AG08396 (cell line): ENCODE results near the gene NUP98.
A peak's percentile ranks its signal among the peaks of the same experiment; 100 is the strongest.

Experiments used
- DNase-seq: peaks from one replicate; pipeline ENCODE4 v3.0.0; 2012; ENCODE audit warnings: low spot score, mixed read lengths

The NUP98 gene

GRCh38 chr11:3797329-3798090, at the start of gene NUP98:
Gene NUP98 (minus strand): TSS chr11:3797554. CDS start chr11:3782117, 15,437 bp downstream.
- DNase-seq: peak; percentile 98

GRCh38 chr11:3845670-3846069, 48.3 kb upstream of the NUP98 start:
- no peak for DNase-seq

- DNase-seq: no peak
These were observed 47.9 kb upstream of the NUP98 start for GRCh38 chr11:3845246-3845645.

GRCh38 chr11:3843326-3843725, 46.0 kb upstream of the NUP98 start:
- DNase-seq: no peak

DNA sequence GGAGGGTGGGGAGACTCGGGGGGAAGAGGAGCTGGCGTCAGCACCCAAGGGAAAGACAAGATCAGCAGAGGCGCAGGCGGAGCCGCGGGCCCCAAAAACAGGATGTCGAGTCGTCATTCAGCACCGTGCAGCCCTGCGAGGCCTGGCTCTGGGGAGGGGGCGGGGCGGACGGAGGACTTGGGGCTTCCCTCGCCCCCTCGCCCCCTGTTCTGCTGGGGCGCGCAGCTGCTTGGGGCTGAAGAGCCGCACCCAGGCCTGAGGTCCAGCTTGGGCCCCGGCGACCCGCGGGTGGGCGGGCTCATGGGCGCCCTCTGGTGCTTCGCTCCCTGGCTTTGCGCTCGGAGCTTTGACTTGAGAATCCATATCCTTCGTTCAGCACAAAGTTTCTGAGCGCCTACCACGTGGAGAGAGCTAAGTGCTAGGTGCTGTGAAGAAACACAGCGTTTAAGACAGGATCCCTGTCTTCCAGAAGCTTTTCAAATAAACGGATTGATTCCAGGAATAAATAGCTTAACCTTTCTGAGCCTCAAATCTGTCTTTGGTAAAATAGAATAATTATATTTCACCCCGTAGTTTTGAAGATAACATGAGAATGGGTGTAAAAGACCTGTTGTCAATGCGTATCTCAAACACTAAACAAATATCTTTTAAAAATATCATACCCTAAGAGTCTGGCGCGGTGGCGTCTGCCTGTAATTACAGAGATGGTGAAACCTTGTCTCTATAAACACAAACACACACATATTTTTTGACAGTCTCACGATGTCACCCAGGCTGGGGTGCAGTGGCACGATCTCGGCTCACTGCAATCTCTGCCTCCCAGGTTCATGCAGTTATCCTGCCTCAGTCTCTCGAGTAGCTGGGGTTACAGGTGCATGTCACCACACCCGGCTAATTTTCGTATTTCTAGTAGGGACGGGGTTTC, 44.3 kb upstream of the NUP98 start:
- peak; percentile 89 for DNase-seq

DNA sequence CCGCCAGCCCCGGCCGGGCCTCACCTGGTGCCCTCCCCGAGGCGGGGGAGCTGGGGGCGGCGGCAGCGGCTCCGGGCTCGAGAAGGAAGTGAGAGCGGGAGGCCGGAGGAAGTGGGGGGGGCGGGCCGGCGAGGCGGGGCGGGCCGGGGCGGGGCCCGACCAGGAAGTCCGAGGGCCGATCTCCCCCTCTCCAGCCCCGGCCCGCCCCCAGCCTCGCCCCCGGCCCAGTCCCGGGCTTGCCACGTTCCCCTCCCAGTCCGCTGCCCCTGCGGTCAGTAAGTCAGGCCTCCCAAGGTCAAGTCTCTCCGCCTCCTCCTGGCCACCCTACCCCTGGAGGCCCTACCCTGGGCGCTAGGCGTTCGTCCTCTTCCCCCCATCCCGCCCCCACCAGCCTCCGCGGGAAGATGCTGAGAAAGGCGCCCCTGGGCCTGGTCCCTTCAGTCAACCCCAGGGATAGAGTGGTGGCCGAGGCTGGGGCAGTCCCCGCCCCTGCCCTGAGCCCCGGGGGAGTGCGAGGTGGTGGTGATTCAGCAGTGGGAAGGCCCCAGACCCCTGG, 43.6 kb upstream of the NUP98 start, which contains the start of gene RHOG:
RHOG (minus strand) TSS at position 90 of the 556 bp plus-strand sequence. CDS start 12,821 bp downstream, outside the sequence.
- DNase-seq: peak; percentile 94

DNA sequence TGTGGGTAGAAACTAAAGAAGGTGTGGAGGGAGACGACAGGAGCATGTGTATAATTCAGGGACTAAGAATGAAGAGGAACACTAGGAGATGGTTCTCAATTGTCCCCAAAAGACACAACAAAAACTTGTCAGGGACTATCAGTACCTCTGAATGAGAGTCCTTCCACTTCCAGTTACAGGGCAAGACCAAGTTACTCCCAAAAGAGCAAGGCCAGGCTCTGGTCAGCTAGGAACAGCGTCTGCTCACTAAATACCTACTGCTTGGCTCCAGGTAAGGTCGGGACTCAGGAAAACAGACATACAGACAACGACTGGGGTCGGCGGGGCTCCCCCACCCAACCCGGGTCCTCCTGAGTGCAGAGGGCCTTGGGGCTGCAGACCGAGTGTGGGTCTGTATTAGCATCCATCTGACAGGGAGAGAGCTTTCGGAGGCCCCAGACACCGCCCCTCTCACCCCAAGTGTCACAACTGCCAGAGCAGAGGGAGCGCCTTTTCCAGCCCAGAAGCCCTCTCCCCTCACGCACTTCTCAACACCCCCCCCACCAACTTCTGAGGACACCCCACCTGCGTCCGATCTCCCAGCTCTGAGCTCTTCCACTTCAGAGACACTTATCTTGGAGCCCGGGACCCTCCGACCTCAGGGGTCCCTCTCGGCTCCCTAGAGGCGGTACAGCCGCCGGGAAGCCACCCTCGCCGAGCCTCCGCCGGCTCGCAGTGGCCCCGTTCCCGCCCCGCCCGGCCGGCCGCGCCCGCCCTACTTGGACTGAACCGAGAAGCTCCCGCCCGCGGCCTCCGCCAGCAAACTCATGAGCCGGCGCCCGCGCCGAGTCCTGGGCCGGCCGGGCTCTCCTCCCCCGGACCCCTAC, 42.9 kb upstream of the NUP98 start:
- peak; percentile 24 for DNase-seq

DNA sequence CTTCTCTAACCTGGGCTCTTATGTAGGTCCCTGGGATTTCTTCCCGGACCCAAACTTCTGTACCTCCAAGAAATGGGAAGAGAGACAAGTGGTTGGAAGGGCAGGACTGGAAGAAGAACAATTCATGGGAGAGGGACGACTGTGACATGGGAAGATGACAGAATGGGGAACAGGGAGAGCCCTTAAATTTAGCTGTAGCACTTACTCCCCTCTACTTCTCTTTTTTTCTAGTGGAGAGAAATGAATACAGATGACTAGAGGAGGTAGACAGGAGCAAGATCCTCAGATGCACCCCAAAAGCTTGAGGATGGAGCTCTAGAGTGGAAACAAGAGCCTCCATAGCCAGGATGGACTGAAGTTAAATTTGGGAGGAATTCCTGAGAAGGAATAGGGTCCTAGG, 41.1 kb upstream of the NUP98 start:
- DNase-seq: no peak

GRCh38 chr11:3837793-3838192, 40.4 kb upstream of the NUP98 start:
- DNase-seq: no peak

DNA sequence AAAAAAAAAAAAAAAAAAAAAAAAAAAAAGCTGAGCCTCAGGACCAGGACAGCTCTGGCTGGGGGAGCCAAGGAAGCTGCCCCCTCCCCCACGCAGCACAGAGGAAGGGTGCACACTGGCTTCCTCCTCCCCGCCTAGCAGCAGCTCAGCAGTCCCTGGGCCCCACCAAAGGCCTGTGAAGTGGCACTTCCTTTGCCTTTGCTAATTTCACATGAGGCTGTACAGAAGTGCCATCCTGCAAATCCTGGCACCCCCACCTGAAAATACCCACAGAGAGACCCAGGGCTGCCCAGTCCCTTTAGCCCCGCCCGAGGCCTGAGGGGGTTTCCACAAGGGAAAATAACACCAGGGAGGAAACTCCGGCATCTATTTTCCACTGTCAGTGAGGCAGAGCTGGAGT, 39.5 kb upstream of the NUP98 start:
- no peak for DNase-seq

- DNase-seq: no peak
These were observed 38.4 kb upstream of the NUP98 start for GRCh38 chr11:3835751-3836150.

DNA sequence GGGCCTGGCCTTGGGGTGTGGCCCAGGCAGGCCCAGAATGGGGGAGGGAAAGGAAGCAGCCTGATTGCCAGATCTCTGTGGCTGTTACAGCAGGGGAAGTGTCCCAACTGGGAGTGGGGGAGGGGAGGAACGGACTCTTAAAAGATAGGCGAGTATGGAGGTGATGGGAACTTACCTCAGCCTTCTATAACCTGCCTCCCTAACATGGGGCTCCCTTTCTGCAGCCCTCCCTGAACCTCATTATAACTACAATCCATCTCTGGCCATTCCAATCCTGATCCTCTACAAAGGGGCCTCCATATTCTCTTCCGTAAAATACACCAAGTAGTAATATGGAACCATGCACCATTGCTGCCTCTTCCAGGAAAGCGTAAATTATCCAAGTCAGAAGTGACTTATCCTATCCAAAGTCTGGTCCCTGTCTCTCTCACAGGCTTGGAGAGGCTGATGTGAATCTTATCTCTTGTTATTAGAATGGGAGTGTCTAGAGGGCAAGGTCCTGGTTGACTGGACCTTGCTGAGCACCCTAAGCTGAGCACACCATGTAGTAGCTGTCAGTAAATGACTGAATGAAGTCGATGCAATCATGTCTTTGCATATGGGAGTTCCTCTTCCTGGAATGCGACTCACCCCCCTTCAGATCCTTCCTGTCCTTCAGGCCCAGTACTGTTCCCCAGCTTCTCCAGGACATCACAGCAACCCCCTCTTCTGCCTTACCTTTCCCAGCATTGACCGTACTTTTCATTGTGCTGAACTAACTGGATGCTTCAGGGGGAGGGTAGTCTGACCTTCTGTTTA, 37.5 kb upstream of the NUP98 start:
- DNase-seq: no peak

DNA sequence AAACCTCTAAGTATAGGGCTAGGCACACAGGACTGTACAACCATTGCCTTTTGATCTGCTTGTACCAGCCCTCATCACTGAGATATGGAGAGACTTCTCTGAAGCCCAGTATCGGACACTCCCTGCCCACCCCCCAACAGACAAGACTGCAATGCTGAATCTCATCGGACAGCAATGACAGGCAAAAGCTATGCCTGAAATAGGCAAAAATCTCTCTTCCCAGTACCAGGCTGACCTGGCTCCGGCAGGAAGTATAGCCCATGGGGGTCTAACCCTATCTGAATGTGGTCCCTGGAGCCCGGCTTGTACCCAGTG, 37.0 kb upstream of the NUP98 start:
- DNase-seq: no peak

DNA sequence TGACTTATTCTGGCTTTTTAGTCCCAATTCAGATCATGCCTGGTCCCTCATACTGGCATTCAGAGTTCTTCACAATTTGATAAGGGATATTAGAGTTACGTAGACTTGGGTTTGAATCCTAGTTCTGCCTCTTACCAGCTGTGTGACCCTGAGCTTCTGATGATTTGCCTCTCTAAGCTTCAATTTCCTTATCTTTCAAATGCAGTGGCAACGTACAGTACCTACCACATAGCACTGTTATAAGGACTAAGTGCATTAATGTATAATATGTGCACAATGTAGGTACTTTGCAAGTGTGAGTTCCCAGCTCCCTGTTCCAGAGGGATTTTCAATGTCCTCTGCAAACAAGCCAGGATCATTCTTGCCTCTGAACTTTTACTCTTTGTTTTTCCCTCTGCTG, 36.1 kb upstream of the NUP98 start:
- no peak for DNase-seq

DNA sequence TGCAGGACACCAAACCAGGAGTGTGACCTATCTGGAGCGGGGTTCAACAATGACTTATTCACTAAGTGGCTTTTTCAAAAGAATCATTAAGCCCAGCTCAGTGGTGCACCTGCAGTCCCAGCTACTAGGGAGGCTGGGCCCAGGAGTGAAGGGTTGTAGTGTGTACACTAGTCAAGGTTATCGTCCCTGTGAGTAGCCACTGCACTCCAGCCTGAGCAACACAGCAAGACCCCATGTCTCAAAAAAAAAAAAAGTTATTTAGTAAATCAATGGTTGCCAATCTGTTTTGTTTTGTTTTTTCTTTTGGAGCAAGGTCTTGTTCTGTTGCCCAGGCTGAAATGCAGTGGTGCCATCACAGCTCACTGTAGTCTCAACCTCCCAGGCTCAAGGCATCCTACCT, 35.5 kb upstream of the NUP98 start:
- DNase-seq: no peak

DNA sequence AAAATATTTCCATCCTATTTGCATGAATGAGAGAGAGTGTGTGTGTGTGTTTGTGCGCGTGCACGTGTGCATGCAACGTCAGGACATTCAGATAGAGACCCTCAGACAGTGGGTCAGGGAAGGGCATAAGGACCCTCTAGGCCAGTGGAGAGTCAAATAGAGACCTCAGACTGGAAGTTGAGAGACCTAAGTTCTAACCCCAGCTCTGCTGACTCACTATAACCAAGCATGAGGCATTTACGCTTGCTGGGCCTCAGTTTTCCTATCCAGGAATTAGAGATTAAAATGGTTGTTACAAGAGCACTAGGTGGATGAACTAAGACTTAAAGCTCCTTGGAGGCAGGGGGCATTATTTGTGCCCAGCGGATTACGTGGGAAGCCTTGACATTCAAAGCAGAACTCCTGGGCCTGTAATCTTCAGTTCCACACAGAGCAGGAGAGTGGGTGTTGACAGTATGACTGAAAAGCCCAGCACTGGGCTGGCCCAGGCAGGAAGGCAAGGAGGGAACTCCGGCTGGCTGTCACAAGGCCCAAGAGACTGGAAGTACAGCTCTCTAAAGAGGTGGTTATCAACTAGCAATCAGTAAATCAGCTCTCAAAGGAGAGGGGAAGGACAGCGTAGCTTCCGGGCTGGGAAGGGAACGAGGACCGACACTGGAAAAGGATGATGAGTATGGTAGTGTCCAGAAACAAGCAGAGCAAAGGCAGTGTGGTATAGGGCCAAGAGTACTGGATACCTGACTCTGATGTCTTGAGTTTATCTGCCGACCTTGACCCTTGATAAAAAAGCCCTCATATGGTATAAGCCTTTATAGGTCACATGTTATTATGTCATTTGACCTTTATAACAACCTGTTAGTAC, 34.3 kb upstream of the NUP98 start:
- DNase-seq: no peak

DNA sequence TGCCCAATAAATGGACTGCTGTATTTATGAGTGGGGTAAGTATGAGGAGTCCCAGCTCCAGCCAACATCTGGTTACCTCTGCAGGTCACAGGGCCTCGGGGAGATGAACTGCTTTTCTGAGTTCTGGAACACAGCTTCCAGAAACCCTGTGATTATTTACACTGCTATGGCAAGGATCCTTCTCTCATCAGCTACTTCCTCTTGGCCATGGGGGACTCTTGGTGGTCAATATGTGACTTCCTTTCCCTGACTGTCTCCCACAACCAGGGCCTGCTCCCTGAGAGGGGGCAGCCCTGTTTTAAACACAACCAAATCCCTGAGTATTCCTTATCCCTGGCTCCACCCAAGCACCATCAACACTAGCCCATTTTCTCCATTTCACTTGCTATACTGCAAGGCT, 33.4 kb upstream of the NUP98 start:
- DNase-seq: no peak

DNA sequence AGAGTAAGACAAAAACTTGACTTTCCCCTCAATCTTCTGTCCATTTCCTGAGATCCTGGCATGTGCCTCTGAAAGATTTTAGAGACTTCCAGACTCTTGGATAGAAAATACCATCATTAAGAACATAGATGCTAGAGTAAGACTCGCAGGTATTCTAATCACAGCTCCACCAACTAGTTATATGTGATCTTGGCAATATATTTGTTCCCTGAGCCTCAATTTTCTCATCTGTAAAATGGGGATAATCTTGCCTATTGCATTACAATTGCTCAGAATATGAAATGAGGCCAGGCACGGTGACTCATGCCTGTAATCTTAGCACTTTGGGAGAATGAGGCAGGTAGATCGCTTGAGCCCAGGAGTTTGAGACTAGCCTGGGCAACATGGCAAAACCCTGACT, 32.7 kb upstream of the NUP98 start:
- no peak for DNase-seq

- DNase-seq: no peak
These were observed 30.3 kb upstream of the NUP98 start for GRCh38 chr11:3827434-3828186.
